Prostate gland (tissue), 2 donors: Measurements from ENCODE around the gene LRRC3B.

Experiments used
- CTCF ChIP-seq, 4 experiments: fragments of 200-600 bp in 2 of 4; fragments of 450-650 bp in 2 of 4; sonication (generic) in 2 of 4; IDR thresholded peaks; 1 replicate in 3 of 4; 2 replicates in 1 of 4; pipeline ENCODE4 v1.5.1; 2016 to 2019; ENCODE audit warnings: antibody characterized with exemption in 4 of 4, mild to moderate bottlenecking in 2 of 4, moderate library complexity in 2 of 4
- POLR2AphosphoS5 ChIP-seq: sonication (generic); formaldehyde crosslinking; IDR thresholded peaks from one replicate; pipeline ENCODE4 v1.6.1; 2017; ENCODE audit warnings: antibody characterized with exemption

- TF ChIP-seq CTCF (IDR thresholded peaks at IDR 0.05) (no peak), POLR2AphosphoS5 (no peak)
Measured at GRCh38 chr3:26719134-26719533, 96.6 kb downstream of the LRRC3B start.
